K562 (cell line): ENCODE measurements around the gene TMEM131L. TPM values are rescaled to one million over a fixed set of nuclear protein-coding genes. Genes with fewer than 3 reads are reported as not detected.
A peak's percentile ranks its signal among the peaks of the same experiment; 100 is the strongest.

Experiments used
- BRF2 ChIP-seq: IDR thresholded peaks from 3 replicates; pipeline ENCODE4 v1.6.1; 2011; ENCODE audit warnings: borderline replicate concordance, mild to moderate bottlenecking; ENCODE audit not compliant: insufficient read length, insufficient read depth
- DEAF1 ChIP-seq: fragments of 450-650 bp; formaldehyde crosslinking; IDR thresholded peaks from 2 replicates; pipeline ENCODE4 v1.4.0; 2020; ENCODE audit warnings: mild to moderate bottlenecking, moderate library complexity
- FOXM1 ChIP-seq, 2 experiments: fragments of 450-650 bp in 1 of 2; sonication (generic) in 1 of 2; formaldehyde crosslinking in 1 of 2; IDR thresholded peaks; 2 replicates each; pipeline versions ENCODE4 v1.6.1 to v1.9.0; 2017 to 2022; ENCODE audit warnings: low read depth in 2 of 2, mild to moderate bottlenecking in 2 of 2, missing genetic modification reagents in 1 of 2, moderate library complexity in 1 of 2
- GTF2E2 ChIP-seq: fragments of 200-800 bp; sonication (Bioruptor generic); IDR thresholded peaks from 2 replicates; pipeline ENCODE4 v1.6.1; 2016; ENCODE audit warnings: missing genetic modification characterization, missing compliant biosample characterization
- GTF2F1 ChIP-seq: IDR thresholded peaks from 2 replicates; pipeline ENCODE4 v1.6.1; 2011; ENCODE audit warnings: low read depth, low read length, improper control_type of control experiment
- HDGF ChIP-seq: fragments of 450-650 bp; IDR thresholded peaks from 2 replicates; pipeline ENCODE4 v1.6.1; 2016
- HIVEP1 ChIP-seq: fragments of 250-450 bp; sonication (Bioruptor Pico); IDR thresholded peaks from 2 replicates; pipeline ENCODE4 v1.4.0; 2020; ENCODE audit warnings: mild to moderate bottlenecking
- HMG20B ChIP-seq: fragments of 250-450 bp; sonication (Bioruptor Pico); IDR thresholded peaks from 2 replicates; pipeline ENCODE4 v1.5.0; 2021; ENCODE audit warnings: mild to moderate bottlenecking
- SOX6 ChIP-seq: fragments of 450-650 bp; IDR thresholded peaks from 2 replicates; pipeline ENCODE4 v1.6.1; 2014; ENCODE audit warnings: mild to moderate bottlenecking
- TCFL5 ChIP-seq: fragments of 250-450 bp; sonication (Bioruptor Pico); conservative IDR thresholded peaks from 2 replicates; pipeline ENCODE4 v1.6.1; 2021; ENCODE audit warnings: mild to moderate bottlenecking, moderate library complexity, matching md5 sums
- TEAD4 ChIP-seq, 2 experiments: sonication (generic) in 1 of 2; formaldehyde crosslinking in 1 of 2; IDR thresholded peaks; 2 replicates each; pipeline versions ENCODE4 v1.6.1 to v1.8.0; 2012 to 2022; ENCODE audit warnings: borderline replicate concordance in 1 of 2, inconsistent platforms in 1 of 2, low read length in 1 of 2, mild to moderate bottlenecking in 1 of 2, missing genetic modification reagents in 1 of 2
- TFAM ChIP-seq: fragments of 250-450 bp; sonication (Bioruptor Pico); conservative IDR thresholded peaks from 2 replicates; pipeline ENCODE4 v1.5.0; 2021; ENCODE audit warnings: mild to moderate bottlenecking, moderate library complexity
- ZBTB17 ChIP-seq: fragments of 450-650 bp; formaldehyde crosslinking; IDR thresholded peaks from 2 replicates; pipeline ENCODE4 v1.4.0; 2020; ENCODE audit warnings: mild to moderate bottlenecking
- ZNF655 ChIP-seq: fragments of 250-450 bp; sonication (Bioruptor Pico); IDR thresholded peaks from 2 replicates; pipeline ENCODE4 v1.5.0; 2021
- polyA plus RNA-seq, 8 experiments: library from polyadenylated mRNA; depleted of rRNA in 4 of 8; stranded (reverse) in 5 of 8; unstranded in 3 of 8; fragments of >200 nt; fragmentation: Nextera tagmentation in 2 of 8; fragmentation: Illumina TruSeq in 1 of 8; extraction: Ambion mirVana in 2 of 8; extraction: Trizol in 1 of 8; gene quantifications; 2 replicates each; pipeline versions ENCODE4 v1.2.1 to v1.2.3, GENCODE V29; 2011 to 2014; ENCODE audit warnings: inconsistent platforms in 1 of 8, missing spikeins in 1 of 8
- total RNA-seq, 7 experiments: library from RNA; depleted of rRNA in 6 of 7; stranded (reverse); fragments of >200 nt in 6 of 7; fragmentation: Illumina TruSeq in 2 of 7; extraction: Trizol in 2 of 7; gene quantifications; 2 replicates each; pipeline versions ENCODE4 v1.2.1 to v1.2.3, GENCODE V29; 2011 to 2021; ENCODE audit warnings: low replicate concordance in 1 of 7

The TMEM131L gene
- total and polyA plus RNA-seq, 9 of the 15 experiments (the other 6 are each of a cell fraction or from before 2014, with no cell fraction given) = 1.2 to 20.8 (median 12.9) TPM

GRCh38 chr4:153466081-153466948 lies at the start of gene TMEM131L (continued):
- no peak for TF ChIP-seq TFAM (CRISPR knock-in tag)
- no peak for TF ChIP-seq HDGF
- TF ChIP-seq HMG20B (CRISPR knock-in tag) = no peak
- TF ChIP-seq FOXM1 (IDR thresholded peaks at IDR 0.05; ENCODE audit: low read depth) = no peak
- no peak for TF ChIP-seq FOXM1 (CRISPR knock-in tag; IDR thresholded peaks at IDR 0.05; ENCODE audit: low read depth)
- TF ChIP-seq TCFL5 (CRISPR knock-in tag) = no peak
- TF ChIP-seq GTF2E2 (tag) = no peak
- TF ChIP-seq DEAF1 (CRISPR knock-in tag) = no peak
- TF ChIP-seq GTF2F1 = no peak
- TF ChIP-seq SOX6 = 0 out of 2 replicates have a peak, but pooled peaks have one; percentile 45
- TF ChIP-seq ZBTB17 = no peak
- TF ChIP-seq ZNF655 (CRISPR knock-in tag) = no peak
- peak; percentile 69 for TF ChIP-seq TEAD4 (IDR thresholded peaks at IDR 0.05; ENCODE audit: low read length)
- 0 out of 2 replicates have a peak, but pooled peaks have one; percentile 8 for TF ChIP-seq TEAD4 (CRISPR knock-in tag; IDR thresholded peaks at IDR 0.05; ENCODE audit: borderline replicate concordance)
- TF ChIP-seq BRF2 = no peak
- no peak for TF ChIP-seq HIVEP1 (CRISPR knock-in tag)
